C1 segment of cervical spinal cord (tissue), 14 donors: ENCODE measurements around the gene TRPM1.

Experiments
- DNase-seq, 14 donors: peaks; one replicate each; lab custom pipeline; 2025; lab: John Stamatoyannopoulos, UW

The TRPM1 gene

DNA sequence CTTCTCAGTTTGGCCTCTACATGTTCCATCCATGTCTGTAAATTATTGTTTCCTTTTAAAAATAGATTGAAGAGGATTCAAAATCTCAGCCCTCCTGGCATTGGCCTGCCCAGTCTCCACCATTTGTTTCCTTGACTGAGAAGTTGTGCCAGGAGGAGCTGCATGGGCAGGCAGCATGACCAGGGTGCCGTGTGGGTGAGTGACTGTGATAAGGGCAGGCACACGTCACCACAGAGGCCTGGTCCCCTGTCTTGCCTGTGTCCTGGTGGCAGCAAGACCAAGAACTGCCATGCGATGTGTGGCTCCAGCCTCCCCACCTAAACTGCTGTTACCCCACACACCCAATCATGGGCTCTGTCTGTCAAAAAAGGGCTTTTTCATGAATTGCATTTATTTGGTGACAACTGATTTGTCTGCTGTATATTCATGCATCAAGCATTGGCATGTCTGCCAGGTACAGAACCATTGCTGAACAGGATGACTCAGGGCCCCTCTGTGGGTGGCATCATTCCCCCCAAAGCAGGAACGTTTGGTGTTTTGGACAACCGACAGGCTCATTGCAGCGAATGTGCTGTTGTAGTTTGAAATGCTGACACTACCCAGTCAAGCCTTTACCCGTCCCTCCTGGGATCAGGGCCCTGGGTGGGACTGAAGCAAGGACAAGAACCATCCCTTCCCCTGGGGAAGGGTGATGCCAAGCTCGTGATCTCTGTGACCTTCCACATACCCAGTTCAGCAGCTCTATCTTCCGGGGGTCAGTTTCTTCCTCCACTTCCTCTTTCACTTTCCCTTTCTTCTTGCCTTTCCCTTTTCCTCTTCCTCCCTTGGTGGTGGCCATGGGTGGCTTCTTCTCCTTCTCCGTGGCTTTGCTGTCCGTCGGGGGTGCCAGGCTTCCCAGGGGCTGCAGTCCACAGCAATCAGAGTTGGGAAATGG lies 51.6 kb downstream of the TRPM1 start:
- no peak for DNase-seq

DNA sequence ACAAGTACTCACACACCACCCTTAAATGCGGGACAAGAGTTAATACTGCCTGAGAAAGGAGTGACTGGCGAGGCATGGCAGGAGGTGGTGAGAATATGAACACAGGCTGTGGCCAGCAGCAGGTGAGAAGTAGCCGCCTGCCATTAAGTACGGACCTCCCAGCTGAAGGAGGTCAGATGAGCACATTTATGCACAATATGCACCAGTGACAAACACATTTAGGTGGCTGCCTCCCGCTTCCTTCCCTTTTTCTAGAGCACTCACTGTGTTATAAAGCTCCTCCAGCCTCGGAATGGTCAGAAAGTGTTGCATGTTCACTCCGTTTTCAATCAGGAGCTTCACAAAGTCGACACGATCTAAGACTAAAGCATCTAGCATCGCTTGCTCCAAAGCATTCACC lies 52.4 kb downstream of the TRPM1 start:
- DNase-seq = no peak

- DNase-seq = no peak
These were observed 54.1 kb downstream of the TRPM1 start for GRCh38 chr15:31047437-31047836.

GRCh38 chr15:31046759-31047359 lies 54.7 kb downstream of the TRPM1 start:
- no peak for DNase-seq

DNA sequence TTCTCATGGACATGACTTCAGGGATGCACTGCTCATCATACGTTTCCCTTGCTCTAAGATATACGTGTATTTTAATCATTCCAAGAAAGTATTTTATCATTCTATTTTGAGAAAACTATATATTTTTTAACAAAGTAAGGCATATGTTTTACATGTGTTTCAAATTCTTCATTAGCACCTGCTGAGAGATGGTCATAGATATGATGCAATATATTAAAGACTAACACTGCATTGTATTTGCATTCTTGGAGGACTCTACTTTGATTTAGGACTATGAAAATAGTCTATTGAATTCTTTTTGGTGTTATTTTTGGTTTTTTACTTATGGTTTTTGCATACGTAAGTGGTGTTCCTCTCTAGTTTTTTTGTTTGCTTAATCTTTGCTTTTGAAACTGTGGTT lies 55.9 kb downstream of the TRPM1 start:
- no peak for DNase-seq

DNA sequence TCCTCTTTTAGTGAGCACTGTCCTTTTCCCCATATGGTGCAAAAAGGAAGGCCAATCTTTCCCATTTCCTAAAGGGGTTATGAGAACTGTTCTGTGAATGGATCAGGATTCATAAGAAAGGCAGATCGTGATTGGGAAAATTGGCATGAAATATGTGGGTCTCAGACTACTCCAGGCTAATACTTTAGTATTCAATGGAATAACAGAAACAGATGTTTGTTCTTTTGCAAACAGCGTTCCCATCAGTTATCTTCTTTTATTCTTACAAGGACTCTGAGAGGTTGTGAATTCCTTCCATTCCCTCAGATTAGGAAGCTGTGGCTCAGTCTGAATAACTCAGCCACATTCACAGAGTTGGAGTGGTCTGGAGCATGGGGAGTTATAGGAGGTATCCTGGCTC lies 58.8 kb downstream of the TRPM1 start:
- no peak for DNase-seq

DNA sequence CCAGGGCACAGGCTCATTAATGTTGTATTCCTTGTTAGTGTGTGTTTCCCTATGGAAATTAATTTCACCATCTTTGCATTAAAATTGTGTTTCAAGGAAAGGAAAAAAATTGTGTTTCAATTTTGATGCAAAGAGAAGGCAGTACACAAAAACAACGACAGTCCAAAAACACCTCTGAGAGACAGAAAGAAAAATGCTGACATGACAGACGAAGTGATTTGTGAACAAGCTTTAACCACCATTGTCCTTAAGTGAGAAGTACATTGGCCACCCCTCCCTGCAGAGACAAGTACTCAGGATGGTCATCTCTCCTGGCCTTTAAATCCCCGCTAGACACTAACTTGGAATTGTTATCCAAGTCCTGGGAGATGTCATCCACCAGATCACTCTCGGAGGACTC lies 59.9 kb downstream of the TRPM1 start:
- no peak for DNase-seq

- no peak for DNase-seq
These were observed 60.9 kb downstream of the TRPM1 start for GRCh38 chr15:31040611-31041010.

DNA sequence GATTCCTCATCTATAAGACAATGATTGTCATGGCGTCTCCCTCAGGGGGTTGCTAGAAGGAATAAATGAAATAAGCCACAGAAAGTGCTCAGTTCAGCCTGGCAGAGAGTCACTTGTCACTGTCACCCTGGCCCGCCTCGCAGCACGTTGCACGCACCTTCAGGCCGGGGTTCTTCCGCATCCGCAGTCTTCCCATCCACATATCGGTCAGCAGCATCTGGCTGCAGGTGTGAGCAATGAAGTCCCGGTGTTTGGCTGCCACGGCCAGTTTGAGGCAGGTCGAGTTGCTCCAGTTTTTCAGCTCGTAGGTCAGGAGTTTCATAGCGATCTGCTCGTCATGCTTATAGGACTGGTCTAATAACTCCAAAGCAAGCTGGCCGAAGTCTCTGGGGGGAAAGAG lies 61.6 kb downstream of the TRPM1 start:
- no peak for DNase-seq

DNA sequence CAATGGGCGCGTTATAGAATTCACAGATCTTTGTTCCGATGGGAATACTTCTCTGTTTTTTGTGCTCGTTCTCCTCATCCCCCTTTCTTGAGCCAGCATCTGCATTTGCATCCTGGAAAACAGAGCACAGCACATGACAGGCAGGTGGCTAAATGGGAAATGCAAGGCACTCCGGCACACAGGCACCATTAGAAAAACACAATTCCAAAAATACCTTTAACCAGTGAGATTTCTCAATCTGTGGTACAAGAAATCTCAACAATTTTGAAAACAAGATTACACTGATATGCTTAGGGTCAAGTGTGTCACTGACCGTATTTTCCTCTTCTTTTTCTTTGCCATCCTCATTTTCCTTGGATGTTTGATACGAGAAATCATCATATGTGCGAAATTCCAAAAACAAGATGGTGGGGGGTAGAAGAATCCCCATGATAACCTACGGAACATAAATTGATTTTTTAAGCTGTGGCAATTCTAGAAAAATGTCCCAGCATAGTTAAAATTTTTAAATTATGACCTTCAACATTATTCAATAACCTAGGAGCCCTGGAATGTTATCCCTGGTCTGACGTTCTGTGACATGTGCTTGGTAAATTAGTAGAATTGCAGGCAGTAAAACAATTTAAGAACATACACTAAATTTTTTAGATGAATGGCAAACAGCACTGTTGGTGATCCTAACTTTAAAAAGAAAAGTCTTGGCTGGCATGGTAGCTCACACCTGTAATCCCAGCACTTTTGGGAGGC lies 63.6 kb downstream of the TRPM1 start:
- no peak for DNase-seq

GRCh38 chr15:31036783-31037182 lies 64.7 kb downstream of the TRPM1 start:
- DNase-seq = no peak

GRCh38 chr15:31035610-31036009 lies 65.9 kb downstream of the TRPM1 start:
- no peak for DNase-seq

- DNase-seq = no peak
These were observed 67.4 kb downstream of the TRPM1 start for GRCh38 chr15:31034152-31034551.

DNA sequence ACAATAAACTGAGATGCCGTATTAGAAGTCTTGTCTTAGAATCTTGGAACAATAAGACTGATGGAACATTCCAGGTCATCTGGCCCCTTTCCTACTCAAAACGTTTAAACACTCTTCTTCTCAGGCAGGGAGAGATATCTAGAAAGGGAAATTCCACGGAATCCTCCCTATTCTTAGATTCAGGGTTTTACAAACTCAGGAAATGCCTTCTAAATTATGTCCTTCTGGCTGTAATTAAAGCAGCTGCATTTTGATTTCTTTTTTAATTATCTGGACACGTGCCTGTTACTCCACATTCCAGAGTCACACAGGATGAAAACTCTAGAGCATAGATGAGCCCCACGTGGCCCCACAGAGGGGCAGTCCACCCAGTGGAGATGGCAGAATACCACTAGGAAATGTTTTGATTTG lies 68.6 kb downstream of the TRPM1 start:
- no peak for DNase-seq

- no peak for DNase-seq
These were observed 70.0 kb downstream of the TRPM1 start for GRCh38 chr15:31031471-31032067.

GRCh38 chr15:31027910-31028578 lies 73.5 kb downstream of the TRPM1 start:
- DNase-seq = no peak

DNA sequence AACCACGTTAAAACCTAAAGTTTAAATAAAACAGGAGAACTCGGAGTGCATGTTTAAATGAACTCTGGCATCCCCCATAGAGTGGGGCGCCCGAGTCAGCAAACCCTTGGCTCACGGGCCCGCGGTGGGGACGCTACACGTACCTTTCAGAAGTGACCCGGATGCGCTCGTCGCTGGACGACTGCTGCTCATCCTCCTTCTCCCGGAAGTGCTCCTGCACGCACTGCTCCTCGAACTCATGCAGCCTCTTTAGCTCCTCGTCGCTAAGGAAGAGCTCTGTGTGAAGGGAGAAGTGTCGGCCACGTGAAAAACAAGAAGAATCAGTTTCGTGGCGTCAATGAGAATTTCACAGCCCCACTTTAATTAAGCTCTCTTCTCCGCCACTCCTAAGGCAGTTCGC lies 75.5 kb downstream of the TRPM1 start:
- no peak for DNase-seq

GRCh38 chr15:31024979-31025378 lies 76.5 kb downstream of the TRPM1 start:
- no peak for DNase-seq

- no peak for DNase-seq
These were observed 77.2 kb downstream of the TRPM1 start for GRCh38 chr15:31024330-31024729.

- DNase-seq = no peak
These were observed 77.7 kb downstream of the TRPM1 start for GRCh38 chr15:31023841-31024240.

- DNase-seq = no peak
These were observed 80.4 kb downstream of the TRPM1 start for GRCh38 chr15:31021067-31021665.
